HUES6 (cell line): ENCODE measurements around the gene GK2.

Experiments
- H3K27ac ChIP-seq: 2 replicates; pipeline ENCODE4 v1.7.0; 2013; ENCODE audit warnings: low read depth, mild to moderate bottlenecking, low read length, inconsistent platforms
- H3K27me3 ChIP-seq: 2 replicates; pipeline ENCODE4 v1.6.1; 2013; ENCODE audit warnings: low read length; ENCODE audit not compliant: control insufficient read depth, insufficient read depth
- H3K36me3 ChIP-seq: 2 replicates; pipeline ENCODE4 v1.6.1; 2013; ENCODE audit warnings: low read length; ENCODE audit not compliant: control insufficient read depth, insufficient read depth
- H3K4me1 ChIP-seq: 2 replicates; pipeline ENCODE4 v1.6.1; 2013; ENCODE audit warnings: low read length; ENCODE audit not compliant: control insufficient read depth, insufficient read depth
- H3K4me3 ChIP-seq: 2 replicates; pipeline ENCODE4 v1.5.1; 2013; ENCODE audit warnings: low read depth, low read length
- H3K9ac ChIP-seq: one replicate; pipeline ENCODE4 v1.6.1; 2013; ENCODE audit warnings: mild to moderate bottlenecking, low read length
- H3K9me3 ChIP-seq: 2 replicates; pipeline ENCODE4 v1.6.1; 2013; ENCODE audit warnings: low read depth, low read length; ENCODE audit not compliant: control insufficient read depth, insufficient read depth

Gene GK2

DNA sequence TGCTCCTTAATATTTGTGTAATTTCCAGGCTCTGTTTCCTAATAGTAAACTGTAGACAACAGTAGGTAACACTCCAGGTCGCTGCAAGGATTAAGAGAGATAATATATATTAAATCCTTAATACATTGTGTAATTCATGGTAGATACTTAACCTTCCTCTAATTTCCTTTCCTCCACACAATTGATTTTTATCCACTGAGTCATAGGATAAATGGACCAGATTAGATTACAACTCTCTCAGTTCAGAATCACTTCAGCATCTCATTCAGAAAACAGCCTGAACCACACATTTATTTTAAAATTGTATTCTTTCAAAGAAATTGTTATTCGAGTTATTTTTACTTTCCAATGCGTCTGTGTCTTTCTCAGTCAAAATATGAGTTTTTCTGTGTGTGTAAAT, 17.1 kb downstream of the GK2 start:
- H3K36me3 ChIP-seq: no peaks in the 10 kb centered on the region
- no peak overlapping the region for H3K9ac ChIP-seq
- no peaks in the 10 kb centered on the region for H3K27me3 ChIP-seq
- no peak overlapping the region for H3K4me3 ChIP-seq
- H3K4me1 ChIP-seq: no peaks in the 10 kb centered on the region
- H3K27ac ChIP-seq: no peak overlapping the region
- H3K9me3 ChIP-seq: no peaks in the 10 kb centered on the region

DNA sequence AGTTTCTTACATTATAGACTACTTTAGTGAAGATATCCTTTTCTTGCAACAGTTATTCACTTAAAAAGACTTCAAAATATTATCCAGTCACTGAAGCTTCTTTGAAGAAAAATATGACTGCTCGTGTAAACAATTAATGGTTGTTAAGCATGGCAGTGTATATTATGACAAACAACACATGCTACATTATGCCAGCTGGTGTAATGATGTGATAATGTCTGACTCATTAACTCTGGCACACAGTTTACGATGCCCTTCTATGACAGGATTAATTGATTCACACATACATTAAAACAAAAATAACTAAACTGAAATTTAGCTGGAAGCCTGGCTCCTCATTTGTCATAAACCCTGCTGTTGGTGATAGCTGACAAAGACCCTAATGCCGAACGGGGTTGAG, 22.4 kb downstream of the GK2 start:
- Histone ChIP-seq H3K4me1 (no peaks in the 10 kb centered on the region), H3K9me3 (no peaks in the 10 kb centered on the region), H3K36me3 (no peaks in the 10 kb centered on the region), H3K4me3 (no peak overlapping the region), H3K27me3 (no peaks in the 10 kb centered on the region), H3K9ac (no peak overlapping the region), H3K27ac (no peak overlapping the region)

DNA sequence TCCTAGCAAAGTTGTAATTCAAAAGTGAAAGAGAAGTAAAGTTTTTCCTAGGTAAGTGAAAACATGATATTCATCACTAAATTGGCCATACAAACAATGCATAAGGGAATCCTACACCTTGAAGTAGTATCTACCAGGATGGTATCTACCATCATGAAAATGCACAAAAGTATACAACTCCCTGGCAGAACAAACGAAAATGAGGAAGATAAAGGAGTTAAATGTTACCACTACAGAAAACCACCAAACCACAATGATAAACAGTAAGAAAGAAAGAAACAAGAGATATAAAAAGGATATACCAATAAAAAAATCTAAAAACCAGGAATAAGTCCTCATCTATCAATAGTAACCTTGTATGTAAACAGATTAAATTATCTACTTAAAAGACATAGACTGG, 26.9 kb downstream of the GK2 start:
- H3K27me3 ChIP-seq: no peaks in the 10 kb centered on the region
- no peak overlapping the region for H3K4me3 ChIP-seq
- H3K9me3 ChIP-seq: no peaks in the 10 kb centered on the region
- no peak overlapping the region for H3K27ac ChIP-seq
- H3K9ac ChIP-seq: no peak overlapping the region
- H3K36me3 ChIP-seq: no peaks in the 10 kb centered on the region
- H3K4me1 ChIP-seq: no peaks in the 10 kb centered on the region

DNA sequence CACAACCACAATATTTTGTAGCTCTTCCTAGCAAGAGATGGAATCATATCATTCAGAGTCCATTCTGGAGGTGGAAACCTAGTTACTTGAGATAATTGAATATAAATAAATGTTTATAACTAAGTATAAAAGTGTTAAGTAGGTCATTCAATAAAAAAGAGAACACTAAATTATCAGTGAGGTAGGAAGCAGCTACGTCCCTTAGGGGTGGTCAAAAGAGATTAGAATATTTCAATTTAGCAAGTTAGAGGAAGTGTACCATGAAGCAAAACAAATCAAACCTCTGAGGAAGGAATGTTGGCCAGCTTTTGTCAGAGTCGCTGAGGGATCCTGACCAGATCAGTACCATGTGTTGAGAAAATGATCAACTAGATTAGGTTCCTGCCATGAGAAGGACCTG, 38.0 kb downstream of the GK2 start:
- H3K4me1 ChIP-seq: no peaks in the 10 kb centered on the region
- H3K36me3 ChIP-seq: no peaks in the 10 kb centered on the region
- no peaks in the 10 kb centered on the region for H3K9me3 ChIP-seq
- no peaks in the 10 kb centered on the region for H3K27me3 ChIP-seq
- H3K9ac ChIP-seq: no peak overlapping the region
- H3K27ac ChIP-seq: no peak overlapping the region
- H3K4me3 ChIP-seq: no peak overlapping the region

DNA sequence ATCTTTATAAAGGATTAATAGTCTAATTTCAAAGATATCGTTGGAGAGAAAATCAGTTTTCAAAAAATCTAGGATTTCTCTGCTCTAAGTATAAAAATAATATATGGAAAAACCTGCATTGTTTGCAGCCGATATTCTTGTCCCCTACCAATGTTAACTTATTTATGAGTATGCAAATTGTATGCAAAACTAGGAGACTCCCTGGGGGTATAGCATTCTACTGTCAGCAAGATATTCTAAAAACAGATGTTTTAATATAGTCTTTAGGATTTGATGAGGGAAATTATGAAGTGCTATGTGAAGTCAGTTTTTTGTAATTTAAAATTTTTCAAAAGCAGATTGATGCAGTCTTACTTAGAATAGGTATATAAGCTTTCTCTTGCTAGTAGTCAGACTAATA, 40.9 kb downstream of the GK2 start:
- Histone ChIP-seq H3K4me3 (no peak overlapping the region), H3K27ac (no peak overlapping the region), H3K36me3 (no peaks in the 10 kb centered on the region), H3K27me3 (no peaks in the 10 kb centered on the region), H3K4me1 (no peaks in the 10 kb centered on the region), H3K9ac (no peak overlapping the region), H3K9me3 (no peaks in the 10 kb centered on the region)

DNA sequence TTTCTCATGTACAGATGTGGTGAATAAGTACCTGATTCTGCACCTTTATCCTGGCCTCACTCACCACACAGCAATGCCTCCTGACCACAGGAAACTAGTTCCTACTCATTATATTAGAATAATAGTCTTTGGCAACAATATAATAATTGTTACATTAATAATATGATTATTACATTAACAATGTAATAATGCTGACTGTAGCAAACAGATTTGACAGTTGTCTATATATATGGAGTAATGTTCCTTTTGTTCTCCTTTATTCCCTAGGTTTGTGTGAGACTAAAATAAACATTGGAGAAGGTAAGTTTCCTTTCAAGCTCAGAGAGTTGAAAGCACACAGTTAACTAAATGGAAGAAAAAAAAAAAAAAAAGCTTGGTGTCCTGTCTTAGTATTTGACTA, 41.6 kb downstream of the GK2 start:
- Histone ChIP-seq H3K4me1 (no peaks in the 10 kb centered on the region), H3K27ac (no peak overlapping the region), H3K27me3 (no peaks in the 10 kb centered on the region), H3K9ac (no peak overlapping the region), H3K9me3 (no peaks in the 10 kb centered on the region), H3K36me3 (no peaks in the 10 kb centered on the region), H3K4me3 (no peak overlapping the region)

DNA sequence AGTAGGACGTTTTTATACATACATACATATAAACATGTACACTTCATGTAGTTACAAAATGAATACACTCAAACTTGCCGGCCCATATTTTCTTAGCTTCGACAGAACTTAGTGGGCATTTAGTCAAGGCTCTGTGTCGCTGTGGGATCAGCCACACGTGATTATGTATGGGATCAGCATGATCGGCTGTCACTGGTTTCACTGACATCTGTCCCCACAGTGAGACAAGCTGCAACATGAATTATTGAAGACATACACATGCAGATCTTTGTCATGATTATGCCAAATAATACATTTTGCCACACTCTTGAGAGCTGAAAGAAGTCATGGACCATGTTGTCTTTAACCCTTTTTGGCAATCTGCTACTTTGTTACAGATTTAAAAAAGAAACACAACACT, 44.0 kb downstream of the GK2 start:
- Histone ChIP-seq H3K9ac (no peak overlapping the region), H3K27me3 (no peaks in the 10 kb centered on the region), H3K4me1 (no peaks in the 10 kb centered on the region), H3K9me3 (no peaks in the 10 kb centered on the region), H3K27ac (no peak overlapping the region), H3K4me3 (no peak overlapping the region), H3K36me3 (no peaks in the 10 kb centered on the region)

DNA sequence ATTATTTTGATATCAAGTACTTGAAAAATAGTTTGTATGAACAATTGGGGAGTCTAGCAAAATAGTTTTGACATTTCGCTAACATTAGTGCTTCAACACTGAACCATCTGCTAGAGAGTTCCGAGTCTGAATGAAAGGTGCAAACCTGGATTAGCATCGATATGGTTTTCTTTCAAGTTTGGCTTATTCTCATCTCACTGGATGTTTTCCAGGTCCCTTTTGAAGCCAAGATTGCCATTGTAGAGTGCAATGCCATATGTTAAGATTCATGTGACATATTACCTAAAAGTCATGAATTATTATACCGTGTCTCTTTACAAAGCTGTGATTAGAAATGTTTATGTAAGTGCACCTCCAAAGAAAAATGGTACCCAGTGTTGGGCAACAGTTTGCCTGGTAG, 45.4 kb downstream of the GK2 start:
- Histone ChIP-seq H3K4me1 (no peaks in the 10 kb centered on the region), H3K4me3 (no peak overlapping the region), H3K9me3 (no peaks in the 10 kb centered on the region), H3K27me3 (no peaks in the 10 kb centered on the region), H3K27ac (no peak overlapping the region), H3K9ac (no peak overlapping the region), H3K36me3 (no peaks in the 10 kb centered on the region)

DNA sequence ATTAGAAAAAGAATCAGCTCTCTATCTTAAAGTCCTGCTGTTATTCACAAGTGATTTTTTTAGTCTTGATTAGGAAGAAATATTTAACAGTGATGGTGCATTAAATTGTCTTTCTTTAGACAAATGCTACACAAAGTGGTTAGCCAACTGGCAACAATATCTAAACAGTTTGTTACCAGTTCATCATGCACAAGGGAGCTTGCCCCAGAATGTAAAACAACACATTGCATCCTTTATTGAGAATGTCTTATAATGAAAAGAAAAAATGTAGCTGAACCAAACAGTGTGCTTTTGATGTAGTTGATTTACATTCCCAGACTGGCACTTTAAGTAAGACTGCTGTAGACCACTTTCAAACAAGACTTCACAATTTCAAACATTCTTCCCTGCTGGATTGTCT, 48.0 kb downstream of the GK2 start:
- H3K27ac ChIP-seq: no peak overlapping the region
- H3K4me1 ChIP-seq: no peaks in the 10 kb centered on the region
- H3K36me3 ChIP-seq: no peaks in the 10 kb centered on the region
- no peak overlapping the region for H3K4me3 ChIP-seq
- no peaks in the 10 kb centered on the region for H3K27me3 ChIP-seq
- no peak overlapping the region for H3K9ac ChIP-seq
- no peaks in the 10 kb centered on the region for H3K9me3 ChIP-seq

DNA sequence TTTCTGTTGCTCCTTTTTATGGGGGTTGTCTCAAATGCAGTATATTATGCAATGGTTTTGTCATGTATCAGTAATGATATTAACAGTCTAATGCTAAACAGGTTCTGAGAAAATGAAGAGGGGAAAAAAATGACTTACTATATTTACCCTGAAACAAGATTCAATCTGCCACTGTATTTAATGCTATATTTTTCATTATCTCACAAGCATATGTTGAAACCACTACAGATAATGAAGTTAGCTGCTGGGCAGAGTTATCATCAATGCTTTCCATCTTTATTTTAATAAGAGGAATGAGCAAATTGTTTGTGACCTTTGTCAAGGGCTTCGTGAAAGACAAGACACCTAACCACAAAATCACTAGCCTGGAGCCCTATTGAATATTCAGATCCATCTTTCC, 49.6 kb downstream of the GK2 start:
- Histone ChIP-seq H3K27me3 (no peaks in the 10 kb centered on the region), H3K27ac (no peak overlapping the region), H3K9ac (no peak overlapping the region), H3K4me3 (no peak overlapping the region), H3K9me3 (no peaks in the 10 kb centered on the region), H3K36me3 (no peaks in the 10 kb centered on the region), H3K4me1 (no peaks in the 10 kb centered on the region)

DNA sequence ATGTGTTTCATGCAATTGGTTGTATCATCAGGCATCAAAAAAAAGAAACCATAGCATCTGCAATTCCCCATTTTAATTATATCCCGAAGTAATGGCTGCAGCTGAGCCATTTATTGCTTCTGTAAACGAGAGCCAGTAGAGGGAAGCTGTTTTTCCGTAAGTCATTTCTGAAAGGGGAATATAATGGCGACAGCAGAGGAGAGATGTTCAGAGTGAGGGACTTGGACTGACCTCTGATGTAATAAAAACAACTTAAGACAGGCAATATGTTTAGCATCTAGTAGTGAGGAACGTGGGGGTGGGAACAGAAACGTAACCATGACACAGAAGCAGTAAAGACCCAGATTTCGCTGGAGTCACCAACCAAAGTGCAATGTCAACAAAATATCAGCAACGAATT, 50.7 kb downstream of the GK2 start:
- no peaks in the 10 kb centered on the region for H3K9me3 ChIP-seq
- H3K36me3 ChIP-seq: no peaks in the 10 kb centered on the region
- no peaks in the 10 kb centered on the region for H3K4me1 ChIP-seq
- H3K27ac ChIP-seq: no peak overlapping the region
- H3K4me3 ChIP-seq: no peak overlapping the region
- H3K9ac ChIP-seq: no peak overlapping the region
- no peaks in the 10 kb centered on the region for H3K27me3 ChIP-seq
